Adrenal gland (tissue), 5 donors: ENCODE results near the gene ZNF837.

Experiments
- POLR2A ChIP-seq, 2 donors: fragments of 450-650 bp; IDR thresholded peaks; one replicate each; pipeline ENCODE4 v1.6.1; 2017; ENCODE audit warnings: antibody characterized with exemption in 2 of 2, mild to moderate bottlenecking in 2 of 2, moderate library complexity in 1 of 2
- TF ChIP-seq, protein P1 (sequence below), 6 experiments: fragments of 450-650 bp in 4 of 6; fragments of 200-600 bp in 2 of 6; sonication (generic) in 1 of 6; IDR thresholded peaks; 1 replicate in 5 of 6; 2 replicates in 1 of 6; pipeline versions ENCODE4 v1.5.1 to v1.8.0; 2016 to 2021; ENCODE audit warnings: antibody characterized with exemption in 6 of 6, mild to moderate bottlenecking in 2 of 6, moderate library complexity in 1 of 6
- donor health status: DM: no; HTN: no; CAD: no.

DNA sequence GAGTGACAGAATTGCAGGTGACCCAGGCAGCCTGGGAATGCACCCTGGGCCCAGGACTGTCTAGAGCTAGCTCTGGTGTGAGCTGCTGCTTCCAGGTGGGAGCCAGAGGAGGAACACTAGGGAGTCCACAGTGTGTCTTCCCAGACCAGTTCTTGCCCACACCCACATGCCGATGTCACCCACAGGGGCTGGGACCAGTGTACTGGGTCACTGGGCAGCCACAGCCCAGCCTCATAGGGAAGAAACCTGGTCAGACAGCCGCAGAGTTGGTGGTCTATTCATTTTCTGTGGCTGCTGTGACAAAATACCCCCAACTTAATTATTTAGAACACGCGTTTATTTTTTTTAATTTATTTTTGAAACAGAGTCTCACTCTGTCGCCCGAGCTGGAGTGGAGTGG lies 17.7 kb upstream of the ZNF837 start:
- TF ChIP-seq, protein P1, sequence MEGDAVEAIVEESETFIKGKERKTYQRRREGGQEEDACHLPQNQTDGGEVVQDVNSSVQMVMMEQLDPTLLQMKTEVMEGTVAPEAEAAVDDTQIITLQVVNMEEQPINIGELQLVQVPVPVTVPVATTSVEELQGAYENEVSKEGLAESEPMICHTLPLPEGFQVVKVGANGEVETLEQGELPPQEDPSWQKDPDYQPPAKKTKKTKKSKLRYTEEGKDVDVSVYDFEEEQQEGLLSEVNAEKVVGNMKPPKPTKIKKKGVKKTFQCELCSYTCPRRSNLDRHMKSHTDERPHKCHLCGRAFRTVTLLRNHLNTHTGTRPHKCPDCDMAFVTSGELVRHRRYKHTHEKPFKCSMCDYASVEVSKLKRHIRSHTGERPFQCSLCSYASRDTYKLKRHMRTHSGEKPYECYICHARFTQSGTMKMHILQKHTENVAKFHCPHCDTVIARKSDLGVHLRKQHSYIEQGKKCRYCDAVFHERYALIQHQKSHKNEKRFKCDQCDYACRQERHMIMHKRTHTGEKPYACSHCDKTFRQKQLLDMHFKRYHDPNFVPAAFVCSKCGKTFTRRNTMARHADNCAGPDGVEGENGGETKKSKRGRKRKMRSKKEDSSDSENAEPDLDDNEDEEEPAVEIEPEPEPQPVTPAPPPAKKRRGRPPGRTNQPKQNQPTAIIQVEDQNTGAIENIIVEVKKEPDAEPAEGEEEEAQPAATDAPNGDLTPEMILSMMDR (IDR thresholded peaks at IDR 0.05): no peak
- no peak for TF ChIP-seq POLR2A (IDR thresholded peaks at IDR 0.05)
